ENCODE measurements around the gene GGPS1.

DNA sequence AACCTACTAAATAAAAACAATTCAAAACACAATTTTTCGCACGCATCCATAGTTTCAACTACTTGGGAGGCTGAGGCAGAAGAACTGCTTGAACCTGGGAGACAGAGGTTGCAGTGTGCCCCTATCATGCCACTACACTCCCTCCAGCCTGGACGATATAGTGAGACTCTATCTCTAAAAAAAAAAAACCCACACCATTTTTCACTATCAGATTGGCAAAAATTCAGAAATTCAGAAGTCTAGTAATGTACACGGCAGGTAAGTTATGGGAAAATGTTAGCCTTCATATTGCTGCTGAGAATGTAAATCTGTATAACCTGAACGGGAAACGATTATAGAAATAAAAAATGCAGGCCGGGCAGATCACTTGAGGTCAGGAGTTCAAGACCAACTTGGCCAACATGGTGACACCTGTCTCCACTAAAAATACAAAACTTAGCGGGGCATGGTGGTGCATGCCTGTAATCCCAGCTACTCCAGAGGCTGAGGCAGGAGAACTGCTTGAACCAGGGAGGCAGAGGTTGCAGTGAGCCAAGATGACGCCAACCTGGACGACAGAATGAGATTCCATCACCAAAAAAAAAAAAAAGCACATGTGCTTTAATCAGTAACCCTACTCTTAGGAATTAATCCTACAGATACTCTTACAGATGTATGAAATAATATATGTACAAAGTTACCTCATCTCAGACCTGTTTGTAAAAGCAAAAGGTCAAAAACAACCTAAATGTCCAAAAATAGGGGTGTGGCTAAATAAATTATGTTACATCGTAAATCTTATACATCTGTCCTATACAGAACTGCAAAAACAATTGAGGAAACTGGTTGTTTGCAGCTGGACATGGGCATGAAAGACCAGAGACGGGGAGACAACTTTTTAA is 38.3 kb upstream of the GGPS1 start:
- TF ChIP-seq, protein P1, sequence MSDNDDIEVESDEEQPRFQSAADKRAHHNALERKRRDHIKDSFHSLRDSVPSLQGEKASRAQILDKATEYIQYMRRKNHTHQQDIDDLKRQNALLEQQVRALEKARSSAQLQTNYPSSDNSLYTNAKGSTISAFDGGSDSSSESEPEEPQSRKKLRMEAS (IDR thresholded peaks at IDR 0.05), result no peak
- TF ChIP-seq EP300 (IDR thresholded peaks at IDR 0.05; ENCODE audit: borderline replicate concordance) (no peak), FOXM1 (IDR thresholded peaks at IDR 0.05; ENCODE audit: borderline replicate concordance, low read depth) (no peak), CREB1 (IDR thresholded peaks at IDR 0.05; ENCODE audit: low read depth) (no peak), TAF1 (IDR thresholded peaks at IDR 0.05; ENCODE audit: low read depth) (no peak), YY1 (IDR thresholded peaks at IDR 0.05; ENCODE audit: low read depth) (no peak), CEBPB (IDR thresholded peaks at IDR 0.05) (no peak), NFIC (IDR thresholded peaks at IDR 0.05) (no peak), RAD21 (IDR thresholded peaks at IDR 0.05; ENCODE audit: low read depth) (no peak), EGR1 (IDR thresholded peaks at IDR 0.05) (no peak), ZBTB7A (IDR thresholded peaks at IDR 0.05; ENCODE audit: low read depth) (no peak), TEAD4 (IDR thresholded peaks at IDR 0.05) (no peak)
- TF ChIP-seq, protein P2, sequence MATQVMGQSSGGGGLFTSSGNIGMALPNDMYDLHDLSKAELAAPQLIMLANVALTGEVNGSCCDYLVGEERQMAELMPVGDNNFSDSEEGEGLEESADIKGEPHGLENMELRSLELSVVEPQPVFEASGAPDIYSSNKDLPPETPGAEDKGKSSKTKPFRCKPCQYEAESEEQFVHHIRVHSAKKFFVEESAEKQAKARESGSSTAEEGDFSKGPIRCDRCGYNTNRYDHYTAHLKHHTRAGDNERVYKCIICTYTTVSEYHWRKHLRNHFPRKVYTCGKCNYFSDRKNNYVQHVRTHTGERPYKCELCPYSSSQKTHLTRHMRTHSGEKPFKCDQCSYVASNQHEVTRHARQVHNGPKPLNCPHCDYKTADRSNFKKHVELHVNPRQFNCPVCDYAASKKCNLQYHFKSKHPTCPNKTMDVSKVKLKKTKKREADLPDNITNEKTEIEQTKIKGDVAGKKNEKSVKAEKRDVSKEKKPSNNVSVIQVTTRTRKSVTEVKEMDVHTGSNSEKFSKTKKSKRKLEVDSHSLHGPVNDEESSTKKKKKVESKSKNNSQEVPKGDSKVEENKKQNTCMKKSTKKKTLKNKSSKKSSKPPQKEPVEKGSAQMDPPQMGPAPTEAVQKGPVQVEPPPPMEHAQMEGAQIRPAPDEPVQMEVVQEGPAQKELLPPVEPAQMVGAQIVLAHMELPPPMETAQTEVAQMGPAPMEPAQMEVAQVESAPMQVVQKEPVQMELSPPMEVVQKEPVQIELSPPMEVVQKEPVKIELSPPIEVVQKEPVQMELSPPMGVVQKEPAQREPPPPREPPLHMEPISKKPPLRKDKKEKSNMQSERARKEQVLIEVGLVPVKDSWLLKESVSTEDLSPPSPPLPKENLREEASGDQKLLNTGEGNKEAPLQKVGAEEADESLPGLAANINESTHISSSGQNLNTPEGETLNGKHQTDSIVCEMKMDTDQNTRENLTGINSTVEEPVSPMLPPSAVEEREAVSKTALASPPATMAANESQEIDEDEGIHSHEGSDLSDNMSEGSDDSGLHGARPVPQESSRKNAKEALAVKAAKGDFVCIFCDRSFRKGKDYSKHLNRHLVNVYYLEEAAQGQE (IDR thresholded peaks at IDR 0.05; ENCODE audit: low read depth), result no peak
- TF ChIP-seq, protein P3, sequence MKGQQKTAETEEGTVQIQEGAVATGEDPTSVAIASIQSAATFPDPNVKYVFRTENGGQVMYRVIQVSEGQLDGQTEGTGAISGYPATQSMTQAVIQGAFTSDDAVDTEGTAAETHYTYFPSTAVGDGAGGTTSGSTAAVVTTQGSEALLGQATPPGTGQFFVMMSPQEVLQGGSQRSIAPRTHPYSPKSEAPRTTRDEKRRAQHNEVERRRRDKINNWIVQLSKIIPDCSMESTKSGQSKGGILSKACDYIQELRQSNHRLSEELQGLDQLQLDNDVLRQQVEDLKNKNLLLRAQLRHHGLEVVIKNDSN (IDR thresholded peaks at IDR 0.05), result no peak

Data from Ishikawa (cell line).